Left kidney (tissue), 2 donors: ENCODE results near the gene MAML2. TPM values are rescaled to one million over a fixed set of nuclear protein-coding genes. Genes with fewer than 3 reads are reported as not detected.

Experiments
- DNase-seq: peaks from one replicate; pipeline ENCODE4 v3.0.0-alpha.2; 2013
- polyA plus RNA-seq: library from polyadenylated mRNA; unstranded; fragments of 120-200 nt; gene quantifications from one replicate; pipeline ENCODE4 v1.2.1, GENCODE V29; 2013; ENCODE audit not compliant: insufficient read length

Gene MAML2
- polyA plus RNA-seq, 1 donor = 31.7 TPM

DNA sequence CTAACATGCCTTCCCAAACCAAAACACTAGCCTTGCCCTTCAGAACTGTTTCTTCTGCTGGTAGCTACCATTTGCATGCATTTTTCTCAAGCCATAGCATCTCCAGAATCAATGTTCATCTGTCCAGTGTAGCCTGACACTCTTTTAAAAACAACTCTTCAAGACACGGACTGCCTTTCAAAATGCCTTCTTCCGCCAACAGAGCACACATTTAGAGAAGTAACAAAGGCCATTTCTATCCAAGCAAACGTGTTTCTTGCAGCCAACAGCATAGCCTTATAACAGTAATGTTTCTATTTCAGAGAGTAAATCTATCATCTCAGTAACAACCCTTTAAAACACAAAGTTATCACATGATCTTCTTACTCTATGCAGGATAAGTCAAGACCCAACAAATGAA, 275.8 kb downstream of the MAML2 start:
- DNase-seq = no peak

DNA sequence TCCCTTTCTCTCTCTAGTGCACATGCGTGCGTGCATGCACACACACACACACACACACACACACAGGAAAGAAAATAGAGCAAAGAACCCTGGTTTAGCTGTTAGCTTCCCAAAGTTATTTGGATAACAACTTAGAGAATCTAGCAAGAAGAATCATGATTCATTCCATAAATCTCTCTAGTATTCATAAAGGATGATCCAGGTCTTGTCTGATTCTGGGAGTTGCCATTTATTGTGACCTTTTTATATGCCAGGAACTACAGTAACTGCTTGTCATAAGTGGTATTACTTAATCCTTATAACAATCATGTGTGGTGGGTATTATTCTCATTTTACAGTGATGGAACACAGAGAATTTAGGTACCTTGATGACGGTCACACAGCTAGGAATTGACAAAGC, 277.6 kb downstream of the MAML2 start:
- no peak for DNase-seq

DNA sequence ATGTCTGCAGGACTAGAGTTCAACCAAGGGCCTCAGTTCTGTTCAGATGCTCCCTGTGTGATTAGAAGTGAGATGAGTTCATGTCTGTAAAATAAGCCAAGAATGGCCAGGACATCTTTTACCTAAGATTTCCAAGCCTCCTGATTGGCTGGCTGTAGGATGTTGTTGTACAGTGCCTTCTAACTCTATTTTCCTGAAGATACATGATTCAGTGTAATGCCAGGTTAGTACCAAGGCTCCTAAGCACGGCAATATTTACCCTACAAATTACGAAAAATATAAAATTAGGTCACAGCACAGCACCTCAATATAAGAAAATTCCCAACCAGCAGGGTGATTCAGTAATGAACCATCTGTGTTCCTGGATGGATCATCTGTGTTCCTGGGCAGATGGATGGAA, 279.1 kb downstream of the MAML2 start:
- no peak for DNase-seq

DNA sequence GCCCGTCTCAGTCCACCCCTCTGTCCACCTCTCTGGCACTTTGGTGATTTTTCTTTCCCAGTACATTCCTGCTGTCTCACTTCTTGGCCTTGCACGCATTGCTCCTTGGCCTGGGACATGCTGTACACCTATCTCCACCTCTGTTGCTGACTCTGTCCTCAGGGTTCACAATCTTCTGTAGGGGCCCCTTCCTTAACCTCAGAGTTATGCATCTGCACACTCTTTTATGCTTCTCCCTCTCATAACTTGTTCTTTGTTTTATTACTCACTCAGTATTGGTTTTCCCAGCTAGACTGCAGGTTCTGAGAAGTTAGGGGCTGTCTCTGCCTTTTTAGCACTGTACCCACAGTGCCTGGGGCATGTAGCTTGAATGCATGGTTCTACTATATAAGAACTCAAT, 279.9 kb downstream of the MAML2 start:
- no peak for DNase-seq

DNA sequence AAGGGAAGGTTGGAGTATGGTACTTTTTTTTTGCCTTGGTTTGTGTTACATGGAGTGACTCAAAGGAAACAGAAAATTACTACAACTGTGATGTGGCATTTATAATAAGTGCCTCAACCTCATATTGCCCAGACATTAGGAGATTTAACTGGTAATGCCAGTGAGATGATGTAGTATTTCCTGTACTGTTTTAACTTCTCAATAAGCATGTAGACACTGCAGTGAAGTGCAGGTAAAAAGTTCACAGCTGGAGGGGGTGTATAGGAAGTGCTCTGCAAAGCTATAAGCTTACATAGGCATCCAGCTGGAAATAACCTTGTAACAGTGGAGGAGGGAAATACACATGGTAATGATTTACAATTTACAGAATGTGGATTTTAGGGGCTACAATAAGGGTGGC, 280.9 kb downstream of the MAML2 start:
- DNase-seq = no peak

DNA sequence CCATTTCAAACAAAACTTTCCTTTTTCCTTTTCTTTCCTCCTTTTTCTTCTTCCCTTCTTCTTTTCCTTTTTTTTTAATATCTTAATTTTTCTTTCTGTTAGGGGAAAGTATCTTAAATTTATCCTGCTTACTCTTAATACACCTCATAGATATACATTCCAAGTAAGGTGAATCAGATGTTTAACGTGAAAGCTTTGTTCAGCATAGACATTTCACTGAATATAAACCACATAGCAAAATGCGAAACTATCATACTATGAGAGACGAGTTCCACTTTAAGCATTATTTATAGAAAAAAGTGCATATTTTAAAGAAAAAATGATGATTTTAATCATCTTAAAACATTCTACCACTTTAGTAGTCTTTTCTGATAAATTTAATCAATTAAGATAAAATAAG, 281.3 kb downstream of the MAML2 start:
- no peak for DNase-seq

DNA sequence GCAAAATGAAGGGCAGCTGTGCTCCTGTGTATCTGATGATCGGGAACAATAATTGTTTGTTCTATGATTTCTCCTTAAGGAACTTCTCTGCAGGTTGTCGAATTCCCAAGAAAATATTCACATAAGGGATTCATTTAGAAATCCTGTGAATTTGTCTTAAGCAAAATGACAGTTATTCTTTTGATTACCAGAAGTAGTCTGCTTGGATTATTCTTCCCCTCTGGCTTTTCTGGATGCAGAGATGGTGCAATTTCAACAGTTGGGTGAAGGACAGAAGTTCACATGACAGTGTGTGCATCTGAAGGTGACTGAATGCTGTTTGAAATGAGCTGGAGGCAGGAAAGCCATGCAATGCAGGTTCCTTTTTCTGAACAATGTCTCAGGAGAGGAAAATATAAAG, 281.9 kb downstream of the MAML2 start:
- DNase-seq = no peak

DNA sequence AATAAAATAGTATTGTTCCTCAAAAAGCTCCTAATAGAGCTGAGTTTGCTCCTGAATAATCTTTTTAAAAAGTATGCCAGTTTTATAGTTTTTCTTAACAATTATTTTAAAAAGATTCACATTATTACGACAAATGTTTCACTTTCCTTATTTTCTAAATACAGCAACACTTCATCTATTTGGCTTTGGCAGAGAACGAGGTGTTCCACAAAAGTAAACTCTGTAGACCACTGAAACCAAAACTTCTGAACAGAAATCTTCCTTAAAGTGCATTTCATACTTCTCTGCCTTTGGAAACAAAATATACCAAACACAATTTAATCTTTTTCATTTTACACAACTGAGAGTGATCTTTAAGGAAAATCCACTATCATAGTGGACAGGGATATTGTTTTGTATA, 285.5 kb downstream of the MAML2 start:
- no peak for DNase-seq

DNA sequence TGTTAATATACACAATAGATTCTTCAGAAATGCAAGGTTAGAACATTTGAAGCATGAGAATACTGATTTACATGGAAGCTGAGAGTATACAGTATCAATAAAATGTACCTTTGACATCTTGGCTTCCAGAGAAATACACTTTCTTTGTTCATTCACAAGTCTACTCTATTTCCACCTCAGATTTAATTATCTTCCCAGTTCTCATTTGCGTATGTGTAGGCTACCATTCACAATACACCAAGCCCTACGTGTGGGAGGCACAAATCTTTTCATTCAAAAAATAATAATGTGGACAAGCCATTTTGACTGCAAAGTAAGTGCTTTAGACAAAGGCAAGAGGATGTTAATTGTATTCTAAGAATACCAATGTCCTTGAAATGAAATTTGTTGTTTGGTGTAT, 286.4 kb downstream of the MAML2 start:
- DNase-seq = no peak

DNA sequence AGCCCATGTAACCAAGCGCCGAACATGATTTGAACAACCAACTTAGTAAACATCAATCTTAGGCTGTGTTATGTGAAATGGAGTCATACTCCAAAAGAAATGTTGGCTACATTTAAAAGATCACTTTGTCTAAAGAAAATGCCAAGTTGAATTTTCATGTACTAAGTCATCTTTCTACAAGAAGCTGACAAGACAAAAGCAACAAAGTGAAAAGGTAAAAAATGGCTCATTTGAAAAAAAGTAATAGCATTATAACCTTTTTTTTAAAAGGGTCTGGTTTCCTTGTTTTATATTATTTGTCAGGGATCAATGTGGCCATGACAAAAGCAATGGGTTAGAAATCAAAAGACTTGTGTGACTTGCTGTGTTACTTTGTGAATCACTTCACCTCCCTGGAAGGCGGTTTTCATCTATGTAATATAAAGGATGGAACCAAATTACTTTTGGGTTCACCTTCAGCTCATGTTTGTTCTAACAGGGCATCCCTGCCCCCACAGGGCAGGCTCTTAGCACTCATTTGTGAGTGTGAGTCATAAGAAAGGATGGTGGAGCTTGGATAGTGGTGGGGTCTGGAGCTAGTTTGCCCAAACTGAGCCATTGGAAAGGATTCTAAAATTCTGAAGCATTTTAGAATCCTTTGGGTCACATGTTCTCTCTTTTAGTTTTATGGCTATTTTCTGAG, 287.1 kb downstream of the MAML2 start:
- DNase-seq = no peak

DNA sequence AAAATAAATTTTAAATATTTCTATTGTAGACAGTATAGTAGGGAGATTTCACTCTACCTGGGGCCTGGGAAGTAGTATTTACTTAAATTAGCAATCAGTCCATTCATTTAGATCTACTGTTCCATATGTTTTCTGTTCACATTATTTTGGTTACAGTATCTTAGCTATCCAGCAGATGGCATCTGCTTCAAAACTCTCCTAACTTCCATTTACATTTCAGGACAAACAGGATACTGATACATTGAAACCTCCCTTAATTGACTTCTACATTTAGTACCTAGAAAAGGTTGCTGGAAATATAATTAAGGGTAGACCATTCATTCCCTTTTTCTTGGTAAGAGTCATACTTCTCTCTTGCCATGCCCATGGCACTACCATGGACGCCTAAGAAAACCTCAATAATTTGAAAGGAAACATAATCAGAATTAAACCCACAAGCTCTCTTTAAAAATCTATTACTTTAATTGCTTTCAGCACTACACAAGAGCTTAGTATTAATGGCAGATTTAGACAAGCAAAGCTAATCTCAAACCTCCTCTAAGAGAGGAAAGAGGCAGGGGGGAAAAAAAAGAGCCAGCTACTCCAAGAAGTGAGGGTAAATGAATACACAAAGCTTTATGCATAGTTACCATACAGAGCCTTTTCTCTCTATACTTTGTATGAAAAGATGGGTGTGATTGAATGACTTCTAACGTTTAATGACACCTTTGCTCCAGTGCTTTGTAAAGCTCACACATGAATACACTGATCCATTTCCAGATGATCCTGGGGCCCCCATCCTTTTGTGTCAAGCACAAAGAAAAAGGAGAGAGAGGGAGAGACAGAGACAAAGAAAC, 287.9 kb downstream of the MAML2 start:
- no peak for DNase-seq

DNA sequence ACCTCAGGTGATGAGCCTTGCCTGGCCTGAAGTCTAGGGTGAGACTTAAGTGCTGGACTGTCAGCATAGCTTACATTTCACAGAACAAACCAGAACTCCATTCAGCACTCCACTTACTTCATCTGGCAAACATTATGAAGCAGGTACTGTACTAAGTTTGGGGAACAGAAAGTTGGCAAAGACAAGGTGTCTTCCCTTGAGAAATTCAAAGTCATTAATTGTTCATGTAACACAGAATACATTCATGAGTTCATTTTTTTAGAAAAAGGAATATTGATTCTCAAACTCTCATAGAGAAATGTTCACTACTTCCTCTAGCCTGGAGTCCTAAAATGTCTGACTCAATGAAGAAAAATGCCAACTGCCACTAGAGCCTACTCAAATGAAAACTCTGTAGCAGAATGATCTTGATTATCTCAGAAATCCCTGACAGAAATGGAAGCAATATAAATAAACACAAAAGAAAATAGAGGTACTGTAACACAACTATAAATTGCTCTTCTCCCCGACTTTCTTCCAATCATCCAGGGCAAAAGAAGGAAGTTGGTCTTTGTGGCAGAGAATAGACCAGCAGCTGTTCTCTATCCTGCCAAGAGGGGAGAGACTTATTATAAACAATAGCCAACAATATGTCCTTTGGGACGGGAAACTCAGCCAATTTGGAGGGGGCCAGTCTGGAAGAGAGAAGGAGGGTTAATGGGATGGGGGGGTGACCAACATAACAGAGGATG, 289.9 kb downstream of the MAML2 start:
- DNase-seq = no peak

DNA sequence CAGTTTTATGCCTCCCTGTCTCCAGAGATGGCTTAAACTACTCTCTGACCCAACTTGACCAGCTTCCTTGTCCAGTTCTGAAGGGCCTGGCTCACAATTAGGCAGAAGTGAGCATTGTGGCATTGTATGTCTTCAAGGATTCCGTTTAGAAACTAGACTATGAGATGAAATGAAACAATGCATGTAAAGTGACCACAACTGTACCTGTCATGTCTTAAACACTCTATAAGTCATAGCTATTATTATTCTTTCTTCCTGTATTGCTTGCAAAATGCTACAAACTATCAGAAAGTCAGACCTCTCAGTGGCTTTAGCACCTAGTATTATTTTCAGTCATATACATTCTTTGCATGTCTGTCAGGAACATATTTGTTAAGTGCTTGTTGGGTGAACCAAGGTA, 291.2 kb downstream of the MAML2 start:
- DNase-seq = no peak

DNA sequence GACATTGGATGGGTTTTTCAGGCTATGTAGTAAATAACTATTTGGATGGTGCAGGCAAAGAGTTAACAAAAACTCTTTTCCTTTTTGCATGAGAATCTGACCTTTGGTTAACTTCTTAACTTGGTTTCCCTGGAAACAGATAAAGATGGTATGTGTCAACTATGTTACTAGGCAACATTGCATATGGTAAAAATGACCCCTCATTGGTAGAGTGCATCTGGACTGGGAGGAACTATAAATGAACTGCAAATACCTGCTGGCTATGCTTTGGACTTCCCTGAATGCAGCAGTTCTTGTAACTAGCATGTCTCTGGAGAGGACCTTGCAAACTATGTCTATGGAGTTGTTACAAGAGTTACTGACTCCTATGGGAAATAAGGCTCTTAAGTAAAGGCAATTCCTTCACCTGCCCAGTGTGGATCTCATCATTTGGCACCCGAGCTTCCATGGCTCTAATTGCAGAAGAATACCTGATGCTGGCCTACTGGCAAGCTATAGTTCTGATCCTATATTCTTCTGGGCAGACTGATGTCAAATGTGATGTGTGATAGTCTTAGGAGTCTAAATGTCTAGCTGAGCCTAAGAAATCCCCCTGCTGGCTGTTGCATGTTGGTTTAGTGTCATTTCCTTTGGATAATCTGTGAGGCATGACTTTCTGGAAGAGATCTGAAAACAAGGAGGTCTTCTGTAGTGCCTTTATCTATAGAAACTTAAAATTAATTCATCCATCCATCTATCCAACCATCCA, 292.4 kb downstream of the MAML2 start:
- DNase-seq = no peak

DNA sequence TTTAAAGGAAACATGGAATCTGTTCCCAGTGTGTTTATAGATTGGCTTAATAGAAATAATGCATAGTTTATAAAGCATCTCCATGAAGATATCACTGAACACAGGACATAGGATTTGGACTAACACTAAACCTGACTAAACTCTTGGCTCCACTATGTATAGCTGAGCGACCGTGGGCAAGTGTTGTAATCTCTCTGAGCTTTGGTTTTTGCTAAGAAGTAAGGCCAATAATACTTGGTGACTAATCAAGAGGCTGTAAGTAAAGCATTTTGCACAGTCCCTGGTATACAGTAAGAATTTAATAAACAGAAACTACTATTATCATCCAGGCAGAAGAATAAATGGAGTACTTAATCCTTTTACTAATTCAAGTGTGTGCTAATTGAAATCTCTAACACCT, 293.6 kb downstream of the MAML2 start:
- no peak for DNase-seq

DNA sequence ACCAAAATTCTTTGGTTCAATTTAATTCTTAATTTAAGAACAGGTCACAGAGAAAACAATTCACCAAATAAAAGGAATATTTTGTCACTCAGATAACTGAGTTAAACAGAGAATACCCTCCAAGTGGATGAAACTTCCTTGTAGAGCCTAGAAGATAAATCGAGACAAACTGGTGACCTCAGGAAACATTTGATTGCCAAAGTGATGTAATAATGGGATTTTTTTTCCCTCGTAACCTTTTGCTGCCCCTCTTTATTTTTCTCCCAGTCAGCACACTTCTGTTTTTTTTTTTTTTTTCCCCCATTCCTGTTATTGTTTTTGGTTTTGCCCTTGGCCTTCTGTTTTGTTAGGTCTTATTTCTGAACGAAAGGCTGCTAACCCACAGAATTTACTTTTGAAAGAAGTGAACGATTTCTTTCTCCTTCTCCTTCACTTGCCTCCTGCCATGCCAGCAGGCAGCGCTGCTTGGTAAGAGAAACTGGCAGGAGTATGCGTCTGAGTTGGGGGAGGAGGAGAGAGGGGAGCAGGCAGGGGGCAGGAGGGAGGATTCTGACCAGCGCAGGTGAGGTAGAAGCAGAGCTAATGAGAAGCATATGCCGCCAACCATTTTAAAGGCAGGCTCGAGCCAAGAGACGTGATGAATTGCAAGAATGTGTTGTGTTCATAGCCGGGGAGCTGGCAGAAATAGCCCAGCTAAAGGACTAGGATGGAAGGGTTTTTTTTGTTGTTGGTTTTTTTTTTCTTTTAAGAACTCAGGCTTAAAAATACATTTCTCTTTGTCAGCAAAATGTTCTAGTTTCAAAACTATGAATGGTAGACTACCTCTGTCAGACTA, 297.2 kb downstream of the MAML2 start:
- peak; percentile 70 for DNase-seq

DNA sequence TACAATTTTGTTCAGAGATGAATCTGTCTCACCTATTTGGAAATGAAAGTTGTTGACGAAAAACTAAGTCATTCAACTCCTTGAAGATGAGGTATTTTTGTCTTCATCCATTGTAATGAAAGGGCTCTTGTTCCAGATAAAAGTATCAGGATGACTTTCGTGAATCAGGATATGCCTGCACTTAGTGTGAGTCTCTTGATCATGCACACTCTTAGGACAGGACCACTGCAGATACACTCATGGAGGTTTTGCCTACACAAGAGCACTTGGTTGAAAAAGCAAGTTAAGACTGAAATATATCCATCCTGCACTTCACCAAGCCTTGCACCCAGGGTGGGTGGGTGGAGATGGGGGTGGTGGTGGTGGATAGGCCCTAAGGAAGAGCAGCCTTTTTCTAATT, 298.2 kb downstream of the MAML2 start:
- DNase-seq = no peak

DNA sequence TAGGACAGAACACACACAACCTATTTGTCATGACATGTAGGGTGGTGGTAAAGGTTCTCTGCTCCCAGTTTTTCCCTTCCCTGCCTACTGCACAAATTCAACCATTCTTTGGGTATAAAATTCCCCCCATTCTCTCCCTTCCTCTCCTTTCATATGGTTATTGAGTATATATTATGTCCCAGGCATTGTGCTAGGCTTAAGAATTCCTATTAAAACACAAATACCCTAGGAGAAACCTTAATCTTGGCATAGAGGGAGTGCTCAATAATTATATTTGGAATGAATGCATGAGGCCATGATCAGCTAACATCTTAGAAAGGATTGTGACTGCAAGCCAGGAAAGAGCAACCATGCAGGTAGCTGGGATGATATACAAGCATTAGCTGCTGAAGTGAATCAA, 298.7 kb downstream of the MAML2 start:
- no peak for DNase-seq

DNA sequence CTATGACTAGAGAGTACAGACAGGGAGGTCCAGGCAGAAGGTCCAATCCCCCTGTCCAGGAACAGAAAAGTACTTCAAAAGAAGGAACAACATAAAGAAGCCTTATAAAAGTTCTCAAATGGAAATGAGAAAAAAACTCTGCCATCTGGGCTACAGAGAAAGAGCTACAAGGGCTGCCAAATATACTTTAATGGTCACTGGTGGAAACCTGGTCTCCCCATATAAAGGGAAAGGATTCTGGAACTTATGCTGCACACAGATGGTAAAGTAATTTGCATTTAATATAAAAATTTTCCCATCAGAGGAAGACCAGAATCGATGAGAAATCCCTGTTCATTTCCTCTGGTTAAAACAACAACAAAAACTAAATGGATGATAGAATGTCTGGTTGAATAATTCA, 299.7 kb downstream of the MAML2 start:
- DNase-seq = no peak

DNA sequence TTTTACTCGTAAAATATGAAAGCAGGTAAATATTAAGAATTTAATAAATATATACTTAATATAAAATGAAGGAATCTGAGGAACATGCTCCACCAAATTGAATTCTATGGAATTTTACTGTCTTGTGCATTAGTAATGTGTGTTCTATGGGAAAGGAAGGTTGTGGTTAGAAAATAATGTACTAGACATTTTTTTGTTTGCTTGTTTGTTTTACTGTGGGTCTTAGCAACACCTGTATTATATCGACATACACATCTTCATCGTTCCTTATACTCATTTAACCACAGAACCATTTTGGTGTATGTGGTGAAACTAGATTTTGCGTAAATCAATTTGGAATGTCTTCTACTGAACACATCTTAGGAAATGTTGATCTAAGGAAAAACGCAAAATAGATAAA, 304.9 kb downstream of the MAML2 start:
- no peak for DNase-seq

DNA sequence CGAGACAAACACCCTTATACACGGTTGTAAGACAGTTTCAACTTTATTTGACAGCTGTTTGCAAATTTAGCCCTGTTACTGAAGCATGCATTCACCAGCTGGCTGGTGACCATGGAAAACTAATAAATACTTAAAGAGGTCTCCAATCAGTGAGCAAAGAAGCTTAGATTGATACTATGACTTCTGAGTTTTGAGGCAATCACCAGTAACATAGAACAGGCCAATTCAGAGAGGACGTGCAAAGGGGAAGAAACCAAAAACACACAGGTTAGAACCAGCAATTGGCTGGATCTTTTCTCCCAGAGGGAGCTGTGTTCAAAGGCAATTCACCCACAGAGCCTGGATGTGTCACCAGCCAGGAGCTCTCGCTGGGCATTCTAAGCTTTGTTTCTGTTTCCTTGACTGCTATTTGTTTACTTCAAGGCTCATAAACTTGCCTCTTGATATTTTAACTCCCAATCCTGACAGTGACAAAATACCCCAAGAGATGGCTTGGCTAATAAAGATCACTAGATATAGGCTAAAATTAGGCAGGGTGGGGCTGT, 305.5 kb downstream of the MAML2 start:
- peak; percentile 62 for DNase-seq
